Activated naive CD4-positive, alpha-beta T cell treated with Interleukin-2 at 50 U/mL for 16 hours (primary cell): ENCODE results near the gene HRH4.

Experiments
- DNase-seq: peaks from one replicate; pipeline ENCODE4 v3.0.0-alpha.2; 2020

Gene HRH4

GRCh38 chr18:24460388-24460787, at the start of gene HRH4:
TSS of gene HRH4 (plus strand) at chr18:24460637. CDS start at chr18:24460729, 92 bp downstream.
- DNase-seq, result no peak

GRCh38 chr18:24413148-24413547, 47.3 kb upstream of the HRH4 start:
- DNase-seq, result no peak

GRCh38 chr18:24414349-24415003, 46.0 kb upstream of the HRH4 start:
- DNase-seq, result peak; percentile 45

GRCh38 chr18:24417480-24417879, 43.0 kb upstream of the HRH4 start:
- DNase-seq, result no peak

GRCh38 chr18:24420551-24420950, 39.9 kb upstream of the HRH4 start:
- DNase-seq, result no peak

GRCh38 chr18:24421831-24422230, 38.6 kb upstream of the HRH4 start:
- DNase-seq, result no peak

GRCh38 chr18:24426073-24426397, 34.4 kb upstream of the HRH4 start:
- no peak for DNase-seq

GRCh38 chr18:24426398-24427294, 33.8 kb upstream of the HRH4 start, which contains the start of gene IMPACT:
TSS of gene IMPACT (plus strand) at chr18:24426670. CDS start at chr18:24426757, 87 bp downstream.
- peak; percentile 78 for DNase-seq

- DNase-seq, result no peak
These were observed 33.0 kb upstream of the HRH4 start for GRCh38 chr18:24427484-24427883.

GRCh38 chr18:24428709-24429108, 31.7 kb upstream of the HRH4 start:
- DNase-seq, result no peak

GRCh38 chr18:24429188-24429587, 31.2 kb upstream of the HRH4 start:
- no peak for DNase-seq

GRCh38 chr18:24432618-24433017, 27.8 kb upstream of the HRH4 start:
- no peak for DNase-seq

- no peak for DNase-seq
These were observed 23.5 kb upstream of the HRH4 start for GRCh38 chr18:24436939-24437338.

- DNase-seq, result no peak
These were observed 16.6 kb upstream of the HRH4 start for GRCh38 chr18:24443870-24444269.

GRCh38 chr18:24446453-24446852, 14.0 kb upstream of the HRH4 start:
- no peak for DNase-seq

GRCh38 chr18:24446953-24447538, 13.4 kb upstream of the HRH4 start:
- DNase-seq, result no peak

GRCh38 chr18:24447961-24448360, 12.5 kb upstream of the HRH4 start:
- no peak for DNase-seq

GRCh38 chr18:24456549-24456948, 3.9 kb upstream of the HRH4 start:
- no peak for DNase-seq

- no peak for DNase-seq
These were observed 665 bp upstream of the HRH4 start for GRCh38 chr18:24459772-24460171.

GRCh38 chr18:24461996-24462395, 1.6 kb downstream of the HRH4 start:
- DNase-seq, result no peak

- no peak for DNase-seq
These were observed 2.7 kb downstream of the HRH4 start for GRCh38 chr18:24462838-24463775.

GRCh38 chr18:24465486-24465885, 5.0 kb downstream of the HRH4 start:
- no peak for DNase-seq

GRCh38 chr18:24466771-24467170, 6.3 kb downstream of the HRH4 start:
- DNase-seq, result no peak
